Trophoblast cell (in vitro differentiated cells and primary cell): ENCODE measurements around the gene ST8SIA3.

Experiments
- DNase-seq, 2 donors: peaks; one replicate each; pipeline ENCODE4 v3.0.0-alpha.2; 2016
- H2AFZ ChIP-seq: 2 replicates; pipeline ENCODE4 v1.6.1; 2013; ENCODE audit warnings: low read length, moderate library complexity, mild to moderate bottlenecking; ENCODE audit not compliant: insufficient read depth, poor library complexity
- H2AK5ac ChIP-seq: 2 replicates; pipeline ENCODE4 v1.6.1; 2013; ENCODE audit warnings: mild to moderate bottlenecking, low read length
- H2BK120ac ChIP-seq: 2 replicates; pipeline ENCODE4 v1.6.1; 2013; ENCODE audit warnings: low read length, mild to moderate bottlenecking, moderate library complexity; ENCODE audit not compliant: insufficient read depth, poor library complexity
- H2BK12ac ChIP-seq: 2 replicates; pipeline ENCODE4 v1.6.1; 2013; ENCODE audit warnings: mild to moderate bottlenecking, low read length, moderate library complexity
- H2BK5ac ChIP-seq: 2 replicates; pipeline ENCODE4 v1.6.1; 2013; ENCODE audit warnings: low read length, low read depth, moderate library complexity, mild to moderate bottlenecking; ENCODE audit not compliant: poor library complexity
- H3K14ac ChIP-seq: 2 replicates; pipeline ENCODE4 v1.6.1; 2013; ENCODE audit warnings: mild to moderate bottlenecking, low read length
- H3K18ac ChIP-seq: 2 replicates; pipeline ENCODE4 v1.6.1; 2013; ENCODE audit warnings: mild to moderate bottlenecking, low read length
- H3K23ac ChIP-seq: 2 replicates; pipeline ENCODE4 v1.6.1; 2013; ENCODE audit warnings: low read length
- H3K27ac ChIP-seq: 2 replicates; pipeline ENCODE4 v1.5.1; 2013; ENCODE audit warnings: low read depth, mild to moderate bottlenecking, inconsistent platforms, low read length, moderate library complexity
- H3K27me3 ChIP-seq: 2 replicates; pipeline ENCODE4 v1.6.1; 2013; ENCODE audit warnings: inconsistent platforms, mild to moderate bottlenecking, low read length, moderate library complexity; ENCODE audit not compliant: insufficient read depth
- H3K36me3 ChIP-seq, 2 experiments: 1 replicate in 1 of 2; 2 replicates in 1 of 2; pipeline ENCODE4 v1.6.1; 2013; ENCODE audit warnings: low read length in 2 of 2, mild to moderate bottlenecking in 2 of 2, moderate library complexity in 1 of 2; ENCODE audit not compliant: insufficient read depth in 2 of 2, control insufficient read depth in 1 of 2
- H3K4ac ChIP-seq: 2 replicates; pipeline ENCODE4 v1.6.1; 2013; ENCODE audit warnings: low read depth, mild to moderate bottlenecking, low read length, moderate library complexity
- H3K4me1 ChIP-seq, 2 experiments: 1 replicate in 1 of 2; 2 replicates in 1 of 2; pipeline ENCODE4 v1.6.1; 2013; ENCODE audit warnings: low read length in 2 of 2, mild to moderate bottlenecking in 2 of 2, moderate library complexity in 1 of 2; ENCODE audit not compliant: insufficient read depth in 2 of 2, control insufficient read depth in 1 of 2
- H3K4me2 ChIP-seq: 2 replicates; pipeline ENCODE4 v1.6.1; 2013; ENCODE audit warnings: inconsistent platforms, mild to moderate bottlenecking, low read length, moderate library complexity
- H3K4me3 ChIP-seq: 2 replicates; pipeline ENCODE4 v1.5.1; 2013; ENCODE audit warnings: mild to moderate bottlenecking, low read depth, low read length, inconsistent platforms
- H3K79me1 ChIP-seq: one replicate; pipeline ENCODE4 v1.6.1; 2013; ENCODE audit warnings: low read length
- H3K79me2 ChIP-seq: 2 replicates; pipeline ENCODE4 v1.6.1; 2013; ENCODE audit warnings: low read length, mild to moderate bottlenecking; ENCODE audit not compliant: control insufficient read depth, insufficient read depth, poor library complexity
- H3K9ac ChIP-seq: 2 replicates; pipeline ENCODE4 v1.6.1; 2013; ENCODE audit warnings: mild to moderate bottlenecking, low read length
- H3K9me3 ChIP-seq: 2 replicates; pipeline ENCODE4 v1.6.1; 2013; ENCODE audit warnings: low read depth, mild to moderate bottlenecking, control low read depth, inconsistent platforms, low read length; ENCODE audit not compliant: insufficient read depth
- H4K12ac ChIP-seq: 2 replicates; pipeline ENCODE4 v1.6.1; 2013; ENCODE audit warnings: low read depth, mild to moderate bottlenecking, low read length, moderate library complexity
- H4K8ac ChIP-seq: 2 replicates; pipeline ENCODE4 v1.6.1; 2013; ENCODE audit warnings: low read depth, mild to moderate bottlenecking, low read length, moderate library complexity
- H4K91ac ChIP-seq: one replicate; pipeline ENCODE4 v1.6.1; 2013; ENCODE audit warnings: low read depth, mild to moderate bottlenecking, low read length, moderate library complexity
- whole genome bisulfite sequencing: extraction: QIAGEN DNeasy Blood & Tissue Kit; methylation state at CpG from one replicate; pipeline ENCODE4 v1.1.7; 2013; ENCODE audit warnings: missing lambda C conversion rate; ENCODE audit not compliant: insufficient read length, insufficient coverage; ENCODE audit errors: extremely low coverage; 5-methylcytosine and 5-hydroxymethylcytosine counted together

Gene ST8SIA3

GRCh38 chr18:57373017-57373416 is 20.7 kb downstream of the ST8SIA3 start:
- H3K79me1 ChIP-seq, result no peaks in the 10 kb centered on the region
- WGBS, result no CpG with 5 or more reads among the region's 4 CpGs
- no peak overlapping the region for H4K8ac ChIP-seq

GRCh38 chr18:57376503-57376902 is 24.1 kb downstream of the ST8SIA3 start:
- Histone ChIP-seq H3K27ac (no peak overlapping the region), H2BK120ac (no peak overlapping the region), H2BK12ac (no peak overlapping the region), H2AK5ac (no peak overlapping the region), H4K12ac (no peak overlapping the region), H3K9me3 (no peaks in the 10 kb centered on the region), H3K27me3 (no peaks in the 10 kb centered on the region), H3K4me1 (no peaks in the 10 kb centered on the region), H3K79me1 (no peaks in the 10 kb centered on the region), H3K9ac (no peak overlapping the region), H3K14ac (no peak overlapping the region), H3K4me3 (no peak overlapping the region), H2AFZ (no peak overlapping the region), H3K4me2 (no peak overlapping the region), H4K91ac (no peak overlapping the region), H3K4ac (no peak overlapping the region), H3K18ac (no peak overlapping the region), H4K8ac (no peak overlapping the region), H3K23ac (no peak overlapping the region), H3K79me2 (no peaks in the 10 kb centered on the region), H2BK5ac (no peak overlapping the region), H3K36me3 (no peaks in the 10 kb centered on the region)
- no CpG with 5 or more reads among the region's 2 CpGs for WGBS
- DNase-seq, result no peak

More at GRCh38 chr18:57373017-57373416, 20.7 kb downstream of the ST8SIA3 start:
- Histone ChIP-seq H2BK12ac (no peak overlapping the region), H3K27me3 (no peaks in the 10 kb centered on the region), H3K27ac (no peak overlapping the region), H3K9me3 (no peaks in the 10 kb centered on the region), H3K23ac (no peak overlapping the region), H2AK5ac (no peak overlapping the region), H3K9ac (no peak overlapping the region), H2BK120ac (no peak overlapping the region), H2AFZ (no peak overlapping the region), H3K79me2 (no peaks in the 10 kb centered on the region), H3K14ac (no peak overlapping the region), H2BK5ac (no peak overlapping the region), H3K4me1 (no peaks in the 10 kb centered on the region), H3K4ac (no peak overlapping the region), H4K12ac (no peak overlapping the region), H3K36me3 (no peaks in the 10 kb centered on the region), H3K4me3 (no peak overlapping the region), H3K4me2 (no peak overlapping the region), H3K18ac (no peak overlapping the region), H4K91ac (no peak overlapping the region)
- DNase-seq, result no peak

GRCh38 chr18:57389271-57389670 is 36.9 kb downstream of the ST8SIA3 start:
- H3K9me3 ChIP-seq, result no peaks in the 10 kb centered on the region
- H4K12ac ChIP-seq, result no peak overlapping the region
- no peak overlapping the region for H3K4ac ChIP-seq
- H2AK5ac ChIP-seq, result no peak overlapping the region
- no peak overlapping the region for H2BK12ac ChIP-seq
- no CpG with 5 or more reads among the region's 2 CpGs for WGBS
- H2BK5ac ChIP-seq, result no peak overlapping the region
- H4K91ac ChIP-seq, result no peak overlapping the region
- H4K8ac ChIP-seq, result no peak overlapping the region
- no peak overlapping the region for H3K18ac ChIP-seq
- H3K36me3 ChIP-seq, result no peaks in the 10 kb centered on the region
- no peaks in the 10 kb centered on the region for H3K79me1 ChIP-seq
- no peaks in the 10 kb centered on the region for H3K27me3 ChIP-seq
- H3K4me2 ChIP-seq, result no peak overlapping the region
- no peak overlapping the region for H3K27ac ChIP-seq
- no peaks in the 10 kb centered on the region for H3K4me1 ChIP-seq
- no peak overlapping the region for H3K9ac ChIP-seq
- H2BK120ac ChIP-seq, result no peak overlapping the region
- no peak overlapping the region for H3K23ac ChIP-seq
- no peak overlapping the region for H3K4me3 ChIP-seq
- no peak overlapping the region for H3K14ac ChIP-seq
- no peaks in the 10 kb centered on the region for H3K79me2 ChIP-seq
- H2AFZ ChIP-seq, result no peak overlapping the region
- DNase-seq, result no peak

GRCh38 chr18:57390044-57390443 is 37.7 kb downstream of the ST8SIA3 start:
- H3K36me3 ChIP-seq, result no peaks in the 10 kb centered on the region
- no peak overlapping the region for H2BK120ac ChIP-seq
- H3K9me3 ChIP-seq, result no peaks in the 10 kb centered on the region
- no CpG with 5 or more reads among the region's 3 CpGs for WGBS
- no peak for DNase-seq
- H3K79me1 ChIP-seq, result no peaks in the 10 kb centered on the region
- no peaks in the 10 kb centered on the region for H3K27me3 ChIP-seq
- H4K8ac ChIP-seq, result no peak overlapping the region
- no peak overlapping the region for H3K23ac ChIP-seq
- H3K4me3 ChIP-seq, result no peak overlapping the region
- H3K9ac ChIP-seq, result no peak overlapping the region
- H2BK12ac ChIP-seq, result no peak overlapping the region
- H3K18ac ChIP-seq, result no peak overlapping the region
- no peaks in the 10 kb centered on the region for H3K4me1 ChIP-seq
- no peak overlapping the region for H3K4ac ChIP-seq
- no peak overlapping the region for H4K91ac ChIP-seq
- no peak overlapping the region for H2AFZ ChIP-seq
- H3K14ac ChIP-seq, result no peak overlapping the region
- H2BK5ac ChIP-seq, result no peak overlapping the region
- H2AK5ac ChIP-seq, result no peak overlapping the region
- no peak overlapping the region for H3K4me2 ChIP-seq
- no peak overlapping the region for H4K12ac ChIP-seq
- no peaks in the 10 kb centered on the region for H3K79me2 ChIP-seq
- H3K27ac ChIP-seq, result no peak overlapping the region
